Measurements from ENCODE around the gene SGPP1.
"Not testable (repeated sequence)": the region's sequence is repeated elsewhere in the genome, so short reads cannot be mapped to it uniquely, and the experiment has no call there.

SGPP1 gene

GRCh38 chr14:63752449-63753169 lies 24.7 kb upstream of the SGPP1 start:
- Histone ChIP-seq H3K18ac (ENCODE audit: low read length) (no peak overlapping the region), H3K4me1 (ENCODE audit: control insufficient read depth in 2 of 2, insufficient read depth in 1 of 2, low read depth in 1 of 2, low read length in 2 of 2) (no peaks in the 10 kb centered on the region), H3K4ac (ENCODE audit: low read length) (no peak overlapping the region), H2BK15ac (ENCODE audit: low read length) (no peak overlapping the region), H3K9me3 (replicated peaks in 1 of 2; ENCODE audit: control insufficient read depth in 2 of 2, insufficient read depth in 1 of 2, low read depth in 1 of 2, low read length in 2 of 2) (no peaks in the 10 kb centered on the region), H3K9ac (ENCODE audit: low read depth, low read length, poor library complexity) (no peak overlapping the region), H3K14ac (ENCODE audit: low read length) (no peak overlapping the region), H3K79me1 (ENCODE audit: low read depth, low read length) (no peaks in the 10 kb centered on the region), H3K23ac (ENCODE audit: low read depth, low read length, poor library complexity) (no peak overlapping the region), H3K27ac (replicated peaks; ENCODE audit: low read length) (no peak overlapping the region), H3K27me3 (ENCODE audit: control insufficient read depth in 3 of 3, insufficient read depth in 3 of 3, low read depth in 1 of 3, low read length in 3 of 3) (no peaks in the 10 kb centered on the region), H3K4me3 (ENCODE audit: low read length in 2 of 2) (no peak overlapping the region), H4K91ac (ENCODE audit: low read depth, low read length, poor library complexity) (no peak overlapping the region), H3K36me3 (replicated peaks in 1 of 2; ENCODE audit: control insufficient read depth in 2 of 2, insufficient read depth in 2 of 2, low read length in 2 of 2) (no peaks in the 10 kb centered on the region), H2AK5ac (ENCODE audit: low read depth, low read length) (no peak overlapping the region), H3K4me2 (ENCODE audit: insufficient read depth, low read length, poor library complexity, severe bottlenecking) (no peak overlapping the region), H2BK120ac (ENCODE audit: low read depth, low read length) (no peak overlapping the region), H2AFZ (ENCODE audit: low read length) (no peak overlapping the region), H2BK5ac (ENCODE audit: low read length) (no peak overlapping the region), H4K8ac (ENCODE audit: low read depth, low read length) (no peak overlapping the region), H2BK12ac (ENCODE audit: low read length) (no peak overlapping the region)
- DNase-seq (ENCODE audit: low spot score): no peak
- WGBS, 2 donors (ENCODE audit: extremely low coverage in 2 of 2, insufficient read length in 2 of 2, insufficient replicate concordance in 1 of 2): no CpG with 5 or more reads among the region's 6 CpGs

DNA sequence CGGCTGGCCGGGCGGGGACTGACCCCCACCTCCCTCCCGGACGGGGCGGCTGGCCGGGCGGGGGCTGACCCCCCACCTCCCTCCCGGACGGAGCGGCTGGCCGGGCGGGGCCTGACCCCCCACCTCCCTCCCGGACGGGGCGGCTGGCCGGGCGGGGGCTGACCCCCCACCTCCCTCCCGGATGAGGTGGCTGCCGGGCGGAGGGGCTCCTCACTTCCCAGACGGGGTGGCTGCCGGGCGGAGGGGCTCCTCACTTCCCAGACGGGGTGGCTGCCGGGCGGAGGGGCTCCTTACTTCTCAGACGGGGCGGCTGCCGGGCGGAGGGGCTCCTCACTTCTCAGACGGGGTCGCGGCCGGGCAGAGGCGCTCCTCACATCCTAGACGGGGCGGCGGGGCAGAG lies 23.2 kb upstream of the SGPP1 start:
- not testable (repeated sequence) for H3K4ac ChIP-seq (ENCODE audit: low read length); H3K27me3 ChIP-seq (ENCODE audit: control insufficient read depth in 3 of 3, insufficient read depth in 3 of 3, low read depth in 1 of 3, low read length in 3 of 3); H2BK120ac ChIP-seq (ENCODE audit: low read depth, low read length); H3K18ac ChIP-seq (ENCODE audit: low read length); H3K4me1 ChIP-seq (ENCODE audit: control insufficient read depth in 2 of 2, insufficient read depth in 1 of 2, low read depth in 1 of 2, low read length in 2 of 2); H3K4me2 ChIP-seq (ENCODE audit: insufficient read depth, low read length, poor library complexity, severe bottlenecking); H2BK12ac ChIP-seq (ENCODE audit: low read length); H4K91ac ChIP-seq (ENCODE audit: low read depth, low read length, poor library complexity); DNase-seq (ENCODE audit: low spot score); H3K9ac ChIP-seq (ENCODE audit: low read depth, low read length, poor library complexity); H3K23ac ChIP-seq (ENCODE audit: low read depth, low read length, poor library complexity); H2AFZ ChIP-seq (ENCODE audit: low read length); H3K14ac ChIP-seq (ENCODE audit: low read length); H3K4me3 ChIP-seq (ENCODE audit: low read length in 2 of 2); H2BK15ac ChIP-seq (ENCODE audit: low read length); H3K36me3 ChIP-seq (replicated peaks in 1 of 2; ENCODE audit: control insufficient read depth in 2 of 2, insufficient read depth in 2 of 2, low read length in 2 of 2); H2AK5ac ChIP-seq (ENCODE audit: low read depth, low read length); H3K79me1 ChIP-seq (ENCODE audit: low read depth, low read length); H3K27ac ChIP-seq (replicated peaks; ENCODE audit: low read length); H4K8ac ChIP-seq (ENCODE audit: low read depth, low read length); H3K9me3 ChIP-seq (replicated peaks in 1 of 2; ENCODE audit: control insufficient read depth in 2 of 2, insufficient read depth in 1 of 2, low read depth in 1 of 2, low read length in 2 of 2); H2BK5ac ChIP-seq (ENCODE audit: low read length)
- WGBS, 2 donors (ENCODE audit: extremely low coverage in 2 of 2, insufficient read length in 2 of 2, insufficient replicate concordance in 1 of 2): no CpG with 5 or more reads among the region's 39 CpGs

- WGBS, 2 donors (ENCODE audit: extremely low coverage in 2 of 2, insufficient read length in 2 of 2, insufficient replicate concordance in 1 of 2): no CpG with 5 or more reads among the region's 3 CpGs
- H3K27me3 ChIP-seq (ENCODE audit: control insufficient read depth in 3 of 3, insufficient read depth in 3 of 3, low read depth in 1 of 3, low read length in 3 of 3): no peaks in the 10 kb centered on the region
These were observed 20.0 kb upstream of the SGPP1 start for GRCh38 chr14:63747846-63748245.

DNA sequence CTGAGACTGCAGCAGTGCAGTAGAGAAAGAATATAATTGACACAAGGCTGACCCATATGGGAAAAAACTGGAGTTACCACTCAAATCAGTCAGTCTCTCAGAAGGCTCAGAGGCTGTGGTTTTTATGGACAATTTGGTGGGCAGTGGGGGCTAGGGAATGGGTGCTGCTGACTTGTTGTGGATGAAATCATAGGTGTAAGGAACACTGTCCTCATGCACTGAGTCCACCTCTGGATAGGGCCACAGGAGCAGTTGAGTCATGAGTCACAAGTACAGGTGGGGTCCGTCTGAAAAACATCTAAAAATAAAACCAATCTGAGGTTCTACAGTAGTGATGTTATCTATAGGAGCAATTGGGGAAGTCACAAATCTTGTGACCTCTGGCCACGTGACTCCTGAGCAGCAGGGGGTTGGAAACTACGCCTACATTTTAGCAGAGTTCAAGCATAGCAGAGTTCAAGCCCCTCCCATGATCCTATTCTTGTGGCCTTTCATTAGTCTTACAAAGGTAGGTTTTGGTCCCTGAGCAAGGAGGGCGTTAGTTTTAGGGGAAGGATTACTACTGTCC lies 18.1 kb upstream of the SGPP1 start:
- no peak overlapping the region for H2AFZ ChIP-seq (ENCODE audit: low read length)
- H3K14ac ChIP-seq (ENCODE audit: low read length): no peak overlapping the region
- no peak overlapping the region for H4K91ac ChIP-seq (ENCODE audit: low read depth, low read length, poor library complexity)
- no peak overlapping the region for H3K4ac ChIP-seq (ENCODE audit: low read length)
- no peak for DNase-seq (ENCODE audit: low spot score)
- no peak overlapping the region for H2BK120ac ChIP-seq (ENCODE audit: low read depth, low read length)
- no peaks in the 10 kb centered on the region for H3K27me3 ChIP-seq (ENCODE audit: control insufficient read depth in 3 of 3, insufficient read depth in 3 of 3, low read depth in 1 of 3, low read length in 3 of 3)
- no peak overlapping the region for H3K23ac ChIP-seq (ENCODE audit: low read depth, low read length, poor library complexity)
- H3K36me3 ChIP-seq (replicated peaks in 1 of 2; ENCODE audit: control insufficient read depth in 2 of 2, insufficient read depth in 2 of 2, low read length in 2 of 2): no peaks in the 10 kb centered on the region
- no peaks in the 10 kb centered on the region for H3K9me3 ChIP-seq (replicated peaks in 1 of 2; ENCODE audit: control insufficient read depth in 2 of 2, insufficient read depth in 1 of 2, low read depth in 1 of 2, low read length in 2 of 2)
- no CpG with 5 or more reads among the region's 4 CpGs for WGBS, 2 donors (ENCODE audit: extremely low coverage in 2 of 2, insufficient read length in 2 of 2, insufficient replicate concordance in 1 of 2)
- no peak overlapping the region for H4K8ac ChIP-seq (ENCODE audit: low read depth, low read length)
- no peak overlapping the region for H3K18ac ChIP-seq (ENCODE audit: low read length)
- no peak overlapping the region for H3K27ac ChIP-seq (replicated peaks; ENCODE audit: low read length)
- no peaks in the 10 kb centered on the region for H3K79me1 ChIP-seq (ENCODE audit: low read depth, low read length)
- no peak overlapping the region for H2AK5ac ChIP-seq (ENCODE audit: low read depth, low read length)
- no peak overlapping the region for H3K4me3 ChIP-seq (ENCODE audit: low read length in 2 of 2)
- no peak overlapping the region for H2BK12ac ChIP-seq (ENCODE audit: low read length)
- no peak overlapping the region for H3K4me2 ChIP-seq (ENCODE audit: insufficient read depth, low read length, poor library complexity, severe bottlenecking)
- no peak overlapping the region for H3K9ac ChIP-seq (ENCODE audit: low read depth, low read length, poor library complexity)
- no peak overlapping the region for H2BK15ac ChIP-seq (ENCODE audit: low read length)
- H3K4me1 ChIP-seq (ENCODE audit: control insufficient read depth in 2 of 2, insufficient read depth in 1 of 2, low read depth in 1 of 2, low read length in 2 of 2): no peaks in the 10 kb centered on the region
- H2BK5ac ChIP-seq (ENCODE audit: low read length): no peak overlapping the region

More at GRCh38 chr14:63747846-63748245, 20.0 kb upstream of the SGPP1 start:
- no peak overlapping the region for H3K18ac ChIP-seq (ENCODE audit: low read length)
- no peak overlapping the region for H3K4me3 ChIP-seq (ENCODE audit: low read length in 2 of 2)
- H3K27ac ChIP-seq (replicated peaks; ENCODE audit: low read length): no peak overlapping the region
- H3K9ac ChIP-seq (ENCODE audit: low read depth, low read length, poor library complexity): no peak overlapping the region
- no peaks in the 10 kb centered on the region for H3K9me3 ChIP-seq (replicated peaks in 1 of 2; ENCODE audit: control insufficient read depth in 2 of 2, insufficient read depth in 1 of 2, low read depth in 1 of 2, low read length in 2 of 2)
- H2AFZ ChIP-seq (ENCODE audit: low read length): no peak overlapping the region
- no peak overlapping the region for H2BK12ac ChIP-seq (ENCODE audit: low read length)
- no peak overlapping the region for H2BK120ac ChIP-seq (ENCODE audit: low read depth, low read length)
- H2BK5ac ChIP-seq (ENCODE audit: low read length): no peak overlapping the region
- H3K36me3 ChIP-seq (replicated peaks in 1 of 2; ENCODE audit: control insufficient read depth in 2 of 2, insufficient read depth in 2 of 2, low read length in 2 of 2): no peaks in the 10 kb centered on the region
- H4K91ac ChIP-seq (ENCODE audit: low read depth, low read length, poor library complexity): no peak overlapping the region
- H3K4ac ChIP-seq (ENCODE audit: low read length): no peak overlapping the region
- no peak for DNase-seq (ENCODE audit: low spot score)
- no peak overlapping the region for H3K14ac ChIP-seq (ENCODE audit: low read length)
- H2AK5ac ChIP-seq (ENCODE audit: low read depth, low read length): no peak overlapping the region
- no peaks in the 10 kb centered on the region for H3K79me1 ChIP-seq (ENCODE audit: low read depth, low read length)
- H3K4me2 ChIP-seq (ENCODE audit: insufficient read depth, low read length, poor library complexity, severe bottlenecking): no peak overlapping the region
- H3K23ac ChIP-seq (ENCODE audit: low read depth, low read length, poor library complexity): no peak overlapping the region
- H2BK15ac ChIP-seq (ENCODE audit: low read length): no peak overlapping the region
- no peaks in the 10 kb centered on the region for H3K4me1 ChIP-seq (ENCODE audit: control insufficient read depth in 2 of 2, insufficient read depth in 1 of 2, low read depth in 1 of 2, low read length in 2 of 2)
- no peak overlapping the region for H4K8ac ChIP-seq (ENCODE audit: low read depth, low read length)

All from neuronal stem cell (in vitro differentiated cells).